H1 (cell line): Measurements from ENCODE around the gene GABBR1.

Source experiments
- CBX5 ChIP-seq: fragments of 300-800, 300-1000 bp; sonication (generic); IDR thresholded peaks from 2 replicates; pipeline ENCODE4 v1.7.1; 2016; ENCODE audit warnings: antibody characterized with exemption, low read length, low read depth
- EP300 ChIP-seq, 2 experiments: IDR thresholded peaks; 1 replicate in 1 of 2; 2 replicates in 1 of 2; pipeline ENCODE4 v1.6.1; 2011 to 2012; ENCODE audit warnings: low read depth in 2 of 2, low read length in 2 of 2, mild to moderate bottlenecking in 2 of 2, borderline replicate concordance in 1 of 2, inconsistent platforms in 1 of 2, moderate library complexity in 1 of 2
- GABPA ChIP-seq: IDR thresholded peaks from 2 replicates; pipeline ENCODE4 v1.6.1; 2011; ENCODE audit warnings: mild to moderate bottlenecking, low read length, moderate library complexity, borderline replicate concordance; ENCODE audit not compliant: insufficient read depth
- JUN ChIP-seq: IDR thresholded peaks from 2 replicates; pipeline ENCODE4 v1.6.1; 2011; ENCODE audit warnings: low read depth, mild to moderate bottlenecking, improper control_type of control experiment, low read length
- POLR2AphosphoS5 ChIP-seq: IDR thresholded peaks from 2 replicates; pipeline ENCODE4 v1.6.1; 2011; ENCODE audit warnings: low read depth, low read length
- RAD21 ChIP-seq, 2 experiments: IDR thresholded peaks in 1 of 2; conservative IDR thresholded peaks in 1 of 2; 2 replicates each; pipeline ENCODE4 v1.6.1; 2011; ENCODE audit warnings: low read depth in 2 of 2, low read length in 2 of 2, improper control_type of control experiment in 1 of 2, inconsistent platforms in 1 of 2, mild to moderate bottlenecking in 1 of 2, moderate library complexity in 1 of 2
- SP1 ChIP-seq: IDR thresholded peaks from 2 replicates; pipeline ENCODE4 v1.6.1; 2011; ENCODE audit warnings: low read depth, low read length
- SUZ12 ChIP-seq: fragments of 200-600 bp; sonication (generic); IDR thresholded peaks from 2 replicates; pipeline ENCODE4 v1.6.1; 2012; ENCODE audit warnings: mild to moderate bottlenecking, inconsistent platforms, low read length, moderate library complexity, mixed read lengths
- TF ChIP-seq, protein P1 (sequence below), 3 experiments: IDR thresholded peaks; 1 replicate in 2 of 3; 2 replicates in 1 of 3; pipeline versions ENCODE4 v1.5.1 to v1.6.1; 2011; ENCODE audit warnings: low read length in 3 of 3, mild to moderate bottlenecking in 3 of 3, inconsistent platforms in 2 of 3, low read depth in 1 of 3, moderate library complexity in 1 of 3; ENCODE audit not compliant: insufficient read depth in 1 of 3; ENCODE audit errors: control extremely low read depth in 1 of 3

DNA sequence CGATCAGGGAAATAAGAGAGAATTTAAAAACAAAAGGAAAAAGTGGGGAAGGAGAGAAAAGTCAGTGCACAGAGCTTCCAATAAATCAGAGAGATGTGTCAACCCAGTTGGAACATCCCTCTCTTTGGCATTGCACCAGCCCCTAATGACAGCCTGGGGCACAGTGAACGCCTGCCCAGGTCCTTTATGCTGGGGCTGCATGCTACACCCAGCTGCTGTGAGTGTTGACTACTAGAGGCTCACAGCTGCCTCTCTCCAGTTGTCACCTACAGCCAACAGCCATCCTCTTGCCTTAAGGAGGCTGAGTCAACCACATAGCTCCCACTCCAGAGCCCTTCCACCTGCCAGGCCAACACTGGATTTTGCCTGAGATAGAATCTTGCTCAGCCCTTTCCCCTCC, 29.1 kb downstream of the GABBR1 start:
- no peak for TF ChIP-seq POLR2AphosphoS5
- TF ChIP-seq EP300 (IDR thresholded peaks at IDR 0.05; ENCODE audit: borderline replicate concordance in 1 of 2, low read depth in 2 of 2, low read length in 2 of 2) = no peak
- TF ChIP-seq, protein P1, sequence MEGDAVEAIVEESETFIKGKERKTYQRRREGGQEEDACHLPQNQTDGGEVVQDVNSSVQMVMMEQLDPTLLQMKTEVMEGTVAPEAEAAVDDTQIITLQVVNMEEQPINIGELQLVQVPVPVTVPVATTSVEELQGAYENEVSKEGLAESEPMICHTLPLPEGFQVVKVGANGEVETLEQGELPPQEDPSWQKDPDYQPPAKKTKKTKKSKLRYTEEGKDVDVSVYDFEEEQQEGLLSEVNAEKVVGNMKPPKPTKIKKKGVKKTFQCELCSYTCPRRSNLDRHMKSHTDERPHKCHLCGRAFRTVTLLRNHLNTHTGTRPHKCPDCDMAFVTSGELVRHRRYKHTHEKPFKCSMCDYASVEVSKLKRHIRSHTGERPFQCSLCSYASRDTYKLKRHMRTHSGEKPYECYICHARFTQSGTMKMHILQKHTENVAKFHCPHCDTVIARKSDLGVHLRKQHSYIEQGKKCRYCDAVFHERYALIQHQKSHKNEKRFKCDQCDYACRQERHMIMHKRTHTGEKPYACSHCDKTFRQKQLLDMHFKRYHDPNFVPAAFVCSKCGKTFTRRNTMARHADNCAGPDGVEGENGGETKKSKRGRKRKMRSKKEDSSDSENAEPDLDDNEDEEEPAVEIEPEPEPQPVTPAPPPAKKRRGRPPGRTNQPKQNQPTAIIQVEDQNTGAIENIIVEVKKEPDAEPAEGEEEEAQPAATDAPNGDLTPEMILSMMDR (IDR thresholded peaks at IDR 0.05; ENCODE audit: control extremely low read depth in 1 of 3, insufficient read depth in 1 of 3, low read depth in 1 of 3, low read length in 3 of 3) = no peak
- TF ChIP-seq GABPA = no peak
- no peak for TF ChIP-seq SUZ12
- no peak for TF ChIP-seq JUN
- TF ChIP-seq RAD21 (IDR thresholded peaks at IDR 0.05 in 1 of 2, conservative IDR thresholded peaks at IDR 0.05 in 1 of 2; ENCODE audit: low read depth in 2 of 2, low read length in 2 of 2) = no peak
- no peak for TF ChIP-seq SP1
- TF ChIP-seq CBX5 = no peak
